Gastrocnemius medialis (tissue), 4 donors: ENCODE measurements around the gene ZNRF3. TPM values are rescaled to one million over a fixed set of nuclear protein-coding genes. Genes with fewer than 3 reads are reported as not detected.

Source experiments
- ATAC-seq, 2 donors: fragments of 150-250 bp; one replicate each; pipeline ENCODE4 v1.9.1; 2016
- DNase-seq, 2 donors: peaks; one replicate each; pipeline ENCODE4 v3.0.0-alpha.2; 2019
- H3K27ac ChIP-seq, 4 donors: fragments of 200-600 bp; sonication (generic); 1 replicate in 1 of 4; 2 replicates in 3 of 4; pipeline ENCODE4 v1.5.1; 2016 to 2018; ENCODE audit warnings: mild to moderate bottlenecking in 2 of 4, moderate library complexity in 1 of 4
- H3K27me3 ChIP-seq, 3 donors: fragments of 200-600 bp; sonication (generic) in 2 of 3; 1 replicate in 1 of 3; 2 replicates in 2 of 3; pipeline versions ENCODE4 v1.5.1 to v1.6.0; 2016 to 2019; ENCODE audit warnings: mild to moderate bottlenecking in 1 of 3, moderate library complexity in 1 of 3
- H3K36me3 ChIP-seq, 2 donors: fragments of 200-600 bp; sonication (generic) in 1 of 2; one replicate each; pipeline ENCODE4 v1.5.1; 2017 to 2018
- H3K4me1 ChIP-seq, 2 donors: fragments of 200-600 bp; sonication (generic) in 1 of 2; one replicate each; pipeline ENCODE4 v1.5.1; 2016 to 2017; ENCODE audit warnings: mild to moderate bottlenecking in 2 of 2
- H3K4me3 ChIP-seq, 4 donors: fragments of 200-600 bp; sonication (generic) in 3 of 4; 1 replicate in 1 of 4; 2 replicates in 3 of 4; pipeline ENCODE4 v1.5.1; 2016 to 2019; ENCODE audit warnings: mild to moderate bottlenecking in 2 of 4
- H3K9me3 ChIP-seq, 3 donors: fragments of 200-600 bp; sonication (generic) in 2 of 3; 1 replicate in 1 of 3; 2 replicates in 2 of 3; pipeline ENCODE4 v1.5.1; 2016 to 2019
- POLR2A ChIP-seq, 2 donors: fragments of 450-650 bp; IDR thresholded peaks; one replicate each; pipeline ENCODE4 v1.6.1; 2017; ENCODE audit warnings: antibody characterized with exemption in 2 of 2, mild to moderate bottlenecking in 2 of 2, moderate library complexity in 2 of 2
- in situ Hi-C, 4 donors: fragments of 200-750 bp; cut with MboI; loops; one replicate each; pipeline versions ENCODE4 v1.15.0 to v1.8.0; 2017; ENCODE audit warnings: low sequenced_read_pairs in 4 of 4
- intact Hi-C: fragments of 100-400 bp; cut with DNase I; formaldehyde crosslinking; loops from one replicate; pipeline ENCODE4 v1.15.1; 2023; ENCODE audit warnings: low total_unique reads
- total RNA-seq, 4 donors: library from RNA; depleted of rRNA; stranded (reverse); fragments of >200 nt; gene quantifications; one replicate each; pipeline versions ENCODE4 v1.1.0 to v1.2.3, GENCODE V29; 2016
- TF ChIP-seq, protein P1 (sequence below), 5 experiments: fragments of 450-650 bp in 3 of 5; fragments of 200-600 bp in 2 of 5; sonication (generic) in 2 of 5; IDR thresholded peaks in 4 of 5; conservative IDR thresholded peaks in 1 of 5; 1 replicate in 4 of 5; 2 replicates in 1 of 5; pipeline ENCODE4 v1.5.1; 2016 to 2019; ENCODE audit warnings: antibody characterized with exemption in 5 of 5, mild to moderate bottlenecking in 3 of 5, moderate library complexity in 3 of 5

The ZNRF3 gene
- total RNA-seq, 4 donors from 2014 or later, result 7.8 to 19.1 (median 11.1) TPM

DNA sequence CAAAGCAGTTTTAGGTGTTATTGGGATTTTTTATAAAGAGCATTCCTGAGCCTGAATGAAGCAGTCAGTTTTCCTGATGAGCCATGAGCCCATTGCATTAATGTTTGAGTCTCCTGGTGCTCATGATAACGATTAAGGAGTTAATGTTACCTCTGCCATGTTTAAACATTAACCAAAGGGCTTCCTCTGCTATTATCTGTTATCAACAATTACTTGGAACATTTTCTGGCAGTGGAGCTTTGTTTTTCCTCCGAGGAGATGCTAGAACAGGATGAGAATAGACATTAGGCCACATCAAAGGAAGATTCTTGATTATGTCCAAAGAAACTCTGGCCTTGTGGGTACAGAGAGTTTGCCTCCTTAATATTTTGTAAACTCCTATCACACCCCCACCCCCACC is 49.9 kb downstream of the ZNRF3 start:
- intact Hi-C loops (no loop called here), in situ Hi-C loops (no loop called here)
- Histone ChIP-seq H3K36me3 (no peaks in the 10 kb centered on the region), H3K27me3 (no peaks in the 10 kb centered on the region), H3K4me1 (peaks cover 18 to 38% of the 10 kb centered on the region in 2 donors), H3K9me3 (no peaks in the 10 kb centered on the region), H3K27ac (no peak overlapping the region), H3K4me3 (no peak overlapping the region)
- TF ChIP-seq POLR2A (IDR thresholded peaks at IDR 0.05), result no peak
- TF ChIP-seq, protein P1, sequence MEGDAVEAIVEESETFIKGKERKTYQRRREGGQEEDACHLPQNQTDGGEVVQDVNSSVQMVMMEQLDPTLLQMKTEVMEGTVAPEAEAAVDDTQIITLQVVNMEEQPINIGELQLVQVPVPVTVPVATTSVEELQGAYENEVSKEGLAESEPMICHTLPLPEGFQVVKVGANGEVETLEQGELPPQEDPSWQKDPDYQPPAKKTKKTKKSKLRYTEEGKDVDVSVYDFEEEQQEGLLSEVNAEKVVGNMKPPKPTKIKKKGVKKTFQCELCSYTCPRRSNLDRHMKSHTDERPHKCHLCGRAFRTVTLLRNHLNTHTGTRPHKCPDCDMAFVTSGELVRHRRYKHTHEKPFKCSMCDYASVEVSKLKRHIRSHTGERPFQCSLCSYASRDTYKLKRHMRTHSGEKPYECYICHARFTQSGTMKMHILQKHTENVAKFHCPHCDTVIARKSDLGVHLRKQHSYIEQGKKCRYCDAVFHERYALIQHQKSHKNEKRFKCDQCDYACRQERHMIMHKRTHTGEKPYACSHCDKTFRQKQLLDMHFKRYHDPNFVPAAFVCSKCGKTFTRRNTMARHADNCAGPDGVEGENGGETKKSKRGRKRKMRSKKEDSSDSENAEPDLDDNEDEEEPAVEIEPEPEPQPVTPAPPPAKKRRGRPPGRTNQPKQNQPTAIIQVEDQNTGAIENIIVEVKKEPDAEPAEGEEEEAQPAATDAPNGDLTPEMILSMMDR (IDR thresholded peaks at IDR 0.05 in 4 of 5, conservative IDR thresholded peaks at IDR 0.05 in 1 of 5), result no peak
- DNase-seq (no peak), ATAC-seq (no peak)

DNA sequence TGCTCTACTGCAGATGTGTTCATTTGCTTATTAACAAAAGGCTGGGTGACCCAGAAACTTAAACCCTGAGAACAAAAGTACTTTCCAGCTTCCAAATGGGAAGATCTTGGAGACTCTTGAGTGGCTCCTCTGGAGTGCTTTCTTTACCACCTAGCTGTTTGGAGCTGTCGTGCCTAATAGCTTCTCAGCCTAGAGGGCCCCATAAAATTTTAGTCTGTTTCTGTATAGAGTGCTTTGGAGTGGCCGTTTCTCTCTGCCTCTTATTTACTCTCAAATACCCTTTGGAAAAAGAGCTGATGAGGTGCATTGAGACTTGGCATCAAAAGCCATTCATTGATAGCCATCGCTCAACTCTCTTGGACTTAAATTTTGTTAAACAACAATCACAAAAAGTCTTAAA is 50.7 kb downstream of the ZNRF3 start:
- Histone ChIP-seq H3K9me3 (no peaks in the 10 kb centered on the region), H3K27me3 (no peaks in the 10 kb centered on the region), H3K4me3 (no peak overlapping the region), H3K4me1 (peaks cover 18 to 38% of the 10 kb centered on the region in 2 donors), H3K36me3 (no peaks in the 10 kb centered on the region), H3K27ac (no peak overlapping the region)
- intact Hi-C loops (no loop called here), in situ Hi-C loops (no loop called here)
- ATAC-seq, result no peak
- TF ChIP-seq POLR2A (IDR thresholded peaks at IDR 0.05), result no peak
- TF ChIP-seq, protein P1 (IDR thresholded peaks at IDR 0.05 in 4 of 5, conservative IDR thresholded peaks at IDR 0.05 in 1 of 5), result no peak
- DNase-seq, result no peak

DNA sequence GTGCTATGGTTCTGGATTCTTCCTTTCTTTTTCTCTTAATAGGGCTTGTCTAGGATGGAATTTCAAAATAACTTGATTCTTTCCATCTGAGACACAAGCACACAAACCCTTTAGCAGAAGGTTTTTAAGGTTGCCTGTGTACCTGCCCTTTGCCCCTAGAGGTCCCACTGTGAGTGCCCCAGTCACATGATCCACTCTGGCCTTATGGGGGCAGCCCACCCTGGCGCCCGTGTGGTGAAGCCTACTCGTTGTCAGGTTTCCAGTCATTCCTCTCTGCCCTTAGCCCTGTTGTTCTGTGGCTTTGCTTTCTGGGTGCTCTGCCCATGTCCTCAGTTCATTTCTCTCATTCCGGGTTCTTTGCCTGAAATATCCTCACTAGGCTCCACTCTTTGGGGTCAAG is 51.8 kb downstream of the ZNRF3 start:
- H3K36me3 ChIP-seq, result no peaks in the 10 kb centered on the region
- intact Hi-C loops, result no loop called here
- TF ChIP-seq, protein P1 (IDR thresholded peaks at IDR 0.05 in 4 of 5, conservative IDR thresholded peaks at IDR 0.05 in 1 of 5), result no peak
- TF ChIP-seq POLR2A (IDR thresholded peaks at IDR 0.05), result no peak

DNA sequence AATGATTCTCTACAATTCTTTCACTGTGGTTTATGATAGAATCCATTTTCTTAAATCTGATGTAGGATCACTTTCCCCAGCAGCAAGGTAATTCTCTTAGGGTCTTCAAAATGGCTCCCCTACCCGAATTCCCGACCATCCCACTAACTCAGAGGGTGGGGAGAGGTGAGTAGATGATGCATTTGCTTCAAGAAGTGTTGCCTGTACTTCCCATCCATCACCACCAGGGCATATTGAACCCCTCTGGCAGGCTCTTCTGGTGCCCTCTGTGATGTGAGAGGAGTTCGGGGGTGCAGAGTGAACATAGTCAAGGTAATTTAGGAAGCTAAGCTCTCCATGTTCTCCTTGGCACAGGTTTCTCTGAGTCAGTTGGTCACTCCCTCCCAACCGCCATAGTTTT is 52.3 kb downstream of the ZNRF3 start:
- no peak for ATAC-seq

More for the DNA sequence above, 51.8 kb downstream of the ZNRF3 start:
- Histone ChIP-seq H3K4me3 (no peak overlapping the region), H3K27me3 (no peaks in the 10 kb centered on the region), H3K9me3 (no peaks in the 10 kb centered on the region), H3K4me1 (peaks cover 11 to 30% of the 10 kb centered on the region in 2 donors), H3K27ac (no peak overlapping the region)
- in situ Hi-C loops, result no loop called here
- no peak for ATAC-seq
- DNase-seq, result no peak

More for the DNA sequence above, 52.3 kb downstream of the ZNRF3 start:
- Histone ChIP-seq H3K27me3 (no peaks in the 10 kb centered on the region), H3K27ac (no peak overlapping the region), H3K36me3 (no peaks in the 10 kb centered on the region), H3K9me3 (no peaks in the 10 kb centered on the region), H3K4me3 (no peak overlapping the region), H3K4me1 (peaks cover 11 to 25% of the 10 kb centered on the region in 2 donors)
- TF ChIP-seq, protein P1 (IDR thresholded peaks at IDR 0.05 in 4 of 5, conservative IDR thresholded peaks at IDR 0.05 in 1 of 5), result no peak
- TF ChIP-seq POLR2A (IDR thresholded peaks at IDR 0.05), result no peak
- intact Hi-C loops, result no loop called here
- DNase-seq, result no peak
- in situ Hi-C loops, result no loop called here
